Erythroblast (primary cell): ENCODE results near the gene KCNH2.

Experiments
- GATA1 ChIP-seq: IDR thresholded peaks from 2 replicates; pipeline ENCODE4 v1.6.1; 2011; ENCODE audit warnings: low read depth, mild to moderate bottlenecking, control low read depth, low read length, moderate library complexity
- POLR2A ChIP-seq: IDR thresholded peaks from 2 replicates; pipeline ENCODE4 v1.6.1; 2011; ENCODE audit warnings: mild to moderate bottlenecking, low read length

DNA sequence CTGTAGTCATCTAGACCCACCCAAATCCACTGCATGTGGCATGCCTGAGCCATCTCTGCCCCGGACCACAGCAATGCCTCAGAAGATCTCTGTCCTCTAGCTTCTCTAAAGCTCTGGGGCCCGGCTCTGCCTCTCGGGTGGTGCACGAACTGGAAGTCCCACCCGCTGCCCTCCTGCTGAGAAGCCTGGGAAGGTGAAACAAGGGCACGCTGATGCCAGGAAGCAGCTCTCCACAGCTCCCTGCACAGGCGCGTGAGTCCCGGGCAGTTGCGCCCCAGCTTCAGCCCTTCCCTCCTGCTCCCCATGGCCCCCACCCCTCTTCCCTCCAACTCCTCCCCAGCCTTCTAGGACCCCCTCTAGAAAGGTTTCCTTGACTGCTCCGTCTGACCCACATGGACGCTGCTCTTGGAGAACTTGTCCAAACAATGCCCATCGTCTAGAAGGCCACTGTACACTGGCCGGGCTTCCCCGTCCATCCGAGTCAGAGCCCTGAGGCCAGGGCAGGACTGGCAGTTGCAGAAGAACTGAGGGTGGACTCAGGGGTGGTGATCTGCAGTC, 12.8 kb downstream of the KCNH2 start:
- TF ChIP-seq POLR2A (no peak), GATA1 (no peak)
